ENCODE measurements around the gene LRP11.

DNA sequence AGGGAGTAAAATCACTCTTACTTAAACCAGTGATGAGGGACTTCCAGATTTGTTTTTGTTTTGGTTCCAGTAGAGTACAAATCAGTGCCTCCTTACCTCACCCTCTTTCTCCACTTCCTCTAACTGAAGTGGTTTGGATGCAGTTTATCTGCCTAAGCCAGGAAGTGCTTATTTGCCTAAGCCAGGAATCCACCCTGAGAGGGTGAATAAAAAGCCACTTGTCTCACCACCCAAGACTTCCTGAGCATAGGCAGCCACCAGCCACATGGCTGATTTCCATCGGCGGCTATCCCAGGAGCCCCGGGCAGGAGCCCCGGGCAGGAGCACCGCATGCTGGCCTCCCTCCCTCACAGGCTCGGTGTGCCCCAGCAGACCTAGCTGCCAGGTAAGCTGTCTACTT, 12.0 kb downstream of the LRP11 start:
- TF ChIP-seq, protein P1, sequence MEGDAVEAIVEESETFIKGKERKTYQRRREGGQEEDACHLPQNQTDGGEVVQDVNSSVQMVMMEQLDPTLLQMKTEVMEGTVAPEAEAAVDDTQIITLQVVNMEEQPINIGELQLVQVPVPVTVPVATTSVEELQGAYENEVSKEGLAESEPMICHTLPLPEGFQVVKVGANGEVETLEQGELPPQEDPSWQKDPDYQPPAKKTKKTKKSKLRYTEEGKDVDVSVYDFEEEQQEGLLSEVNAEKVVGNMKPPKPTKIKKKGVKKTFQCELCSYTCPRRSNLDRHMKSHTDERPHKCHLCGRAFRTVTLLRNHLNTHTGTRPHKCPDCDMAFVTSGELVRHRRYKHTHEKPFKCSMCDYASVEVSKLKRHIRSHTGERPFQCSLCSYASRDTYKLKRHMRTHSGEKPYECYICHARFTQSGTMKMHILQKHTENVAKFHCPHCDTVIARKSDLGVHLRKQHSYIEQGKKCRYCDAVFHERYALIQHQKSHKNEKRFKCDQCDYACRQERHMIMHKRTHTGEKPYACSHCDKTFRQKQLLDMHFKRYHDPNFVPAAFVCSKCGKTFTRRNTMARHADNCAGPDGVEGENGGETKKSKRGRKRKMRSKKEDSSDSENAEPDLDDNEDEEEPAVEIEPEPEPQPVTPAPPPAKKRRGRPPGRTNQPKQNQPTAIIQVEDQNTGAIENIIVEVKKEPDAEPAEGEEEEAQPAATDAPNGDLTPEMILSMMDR (IDR thresholded peaks at IDR 0.05; ENCODE audit: insufficient read depth, low read length) = no peak
- no peak for TF ChIP-seq POLR2AphosphoS5 (IDR thresholded peaks at IDR 0.05; ENCODE audit: low read depth)

All from HL-60 (cell line).